ENCODE data around the gene SMARCAL1. TPM values are rescaled to one million over a fixed set of nuclear protein-coding genes. Genes with fewer than 3 reads are reported as not detected.

SMARCAL1 gene
- total and polyA plus RNA-seq, 2 of the 13 experiments (the other 11 are each of a cell fraction or from before 2014, with no cell fraction given), result 12.7 to 21.3 TPM

- peak; percentile 47 for TF ChIP-seq MED1 (CRISPR knock-in tag; IDR thresholded peaks at IDR 0.05)
- TF ChIP-seq CEBPG (CRISPR knock-in tag; IDR thresholded peaks at IDR 0.05), result peak; percentile 71
- peak; percentile 95 for TF ChIP-seq MXD3 (CRISPR knock-in tag; IDR thresholded peaks at IDR 0.05)
- TF ChIP-seq POGZ (CRISPR knock-in tag; IDR thresholded peaks at IDR 0.05), result peak; percentile 94
- TF ChIP-seq RBAK (CRISPR knock-in tag; IDR thresholded peaks at IDR 0.05), result no peak
- TF ChIP-seq ATF7-NPFF (CRISPR knock-in tag; IDR thresholded peaks at IDR 0.05; ENCODE audit: low read depth), result 0 out of 2 replicates have a peak, but pooled peaks have one; percentile 57
- TF ChIP-seq ZNF337 (CRISPR knock-in tag; IDR thresholded peaks at IDR 0.05; ENCODE audit: borderline replicate concordance, low read depth), result no peak
- TF ChIP-seq FOXM1 (CRISPR knock-in tag; IDR thresholded peaks at IDR 0.05), result no peak
- no peak for TF ChIP-seq NFE2L2 (IDR thresholded peaks at IDR 0.05; ENCODE audit: low read length)
- no peak; the same call in 1 of the 2 replicates for TF ChIP-seq ZNF639 (CRISPR knock-in tag; conservative IDR thresholded peaks at IDR 0.05)
- no peak for TF ChIP-seq TCF7 (IDR thresholded peaks at IDR 0.05; ENCODE audit: low read depth)
- 0 out of 2 replicates have a peak, but pooled peaks have one; percentile 44 for TF ChIP-seq ZNF550 (CRISPR knock-in tag; IDR thresholded peaks at IDR 0.05; ENCODE audit: borderline replicate concordance)
- no peak for TF ChIP-seq XBP1 (CRISPR knock-in tag; IDR thresholded peaks at IDR 0.05)
- TF ChIP-seq ZBTB39 (CRISPR knock-in tag; IDR thresholded peaks at IDR 0.05), result 0 out of 2 replicates have a peak, but pooled peaks have one; percentile 37
- TF ChIP-seq DBP (CRISPR knock-in tag; IDR thresholded peaks at IDR 0.05; ENCODE audit: not compliant biosample characterization), result no peak
- TF ChIP-seq THYN1 (CRISPR knock-in tag; IDR thresholded peaks at IDR 0.05; ENCODE audit: borderline replicate concordance, low read depth), result no peak
- peak; percentile 97 for TF ChIP-seq BORCS8-MEF2B (CRISPR knock-in tag; IDR thresholded peaks at IDR 0.05)
- TF ChIP-seq JUN (CRISPR knock-in tag; IDR thresholded peaks at IDR 0.05), result peak; percentile 33; the same call in 1 of the 2 replicates
- no peak for TF ChIP-seq NFIC (IDR thresholded peaks at IDR 0.05; ENCODE audit: low read length)
- TF ChIP-seq HOXA5 (CRISPR knock-in tag; IDR thresholded peaks at IDR 0.05), result peak; percentile 89
- TF ChIP-seq REPIN1 (CRISPR knock-in tag; IDR thresholded peaks at IDR 0.05; ENCODE audit: borderline replicate concordance, low read depth), result peak; percentile 95; the same call in 1 of the 2 replicates
- TF ChIP-seq ZNF143 (CRISPR knock-in tag; IDR thresholded peaks at IDR 0.05), result peak; percentile 99
- TF ChIP-seq MTA3 (CRISPR knock-in tag; IDR thresholded peaks at IDR 0.05), result no peak
- TF ChIP-seq ZBTB3 (CRISPR knock-in tag; IDR thresholded peaks at IDR 0.05; ENCODE audit: borderline replicate concordance, low read depth), result peak; percentile 72; the same call in 1 of the 2 replicates
- TF ChIP-seq ZFX (CRISPR knock-in tag; IDR thresholded peaks at IDR 0.05; ENCODE audit: low read depth), result peak; percentile 100
- no peak for TF ChIP-seq ONECUT2 (CRISPR knock-in tag; IDR thresholded peaks at IDR 0.05)
Measured at GRCh38 chr2:216412022-216412999, at the start of gene SMARCAL1 (continued).
